SIG-M5 treated with dmso at 0.1 percent for 504 hours (cell line): Measurements from ENCODE around the gene ANKRD18B.
"Not testable (repeated sequence)": the region's sequence is repeated elsewhere in the genome, so short reads cannot be mapped to it uniquely, and the experiment has no call there.

Source experiments
- DNase-seq: peaks from one replicate; lab custom pipeline; 2025; ENCODE audit not compliant: unreplicated experiment; lab: John Stamatoyannopoulos, UW

The ANKRD18B gene

DNA sequence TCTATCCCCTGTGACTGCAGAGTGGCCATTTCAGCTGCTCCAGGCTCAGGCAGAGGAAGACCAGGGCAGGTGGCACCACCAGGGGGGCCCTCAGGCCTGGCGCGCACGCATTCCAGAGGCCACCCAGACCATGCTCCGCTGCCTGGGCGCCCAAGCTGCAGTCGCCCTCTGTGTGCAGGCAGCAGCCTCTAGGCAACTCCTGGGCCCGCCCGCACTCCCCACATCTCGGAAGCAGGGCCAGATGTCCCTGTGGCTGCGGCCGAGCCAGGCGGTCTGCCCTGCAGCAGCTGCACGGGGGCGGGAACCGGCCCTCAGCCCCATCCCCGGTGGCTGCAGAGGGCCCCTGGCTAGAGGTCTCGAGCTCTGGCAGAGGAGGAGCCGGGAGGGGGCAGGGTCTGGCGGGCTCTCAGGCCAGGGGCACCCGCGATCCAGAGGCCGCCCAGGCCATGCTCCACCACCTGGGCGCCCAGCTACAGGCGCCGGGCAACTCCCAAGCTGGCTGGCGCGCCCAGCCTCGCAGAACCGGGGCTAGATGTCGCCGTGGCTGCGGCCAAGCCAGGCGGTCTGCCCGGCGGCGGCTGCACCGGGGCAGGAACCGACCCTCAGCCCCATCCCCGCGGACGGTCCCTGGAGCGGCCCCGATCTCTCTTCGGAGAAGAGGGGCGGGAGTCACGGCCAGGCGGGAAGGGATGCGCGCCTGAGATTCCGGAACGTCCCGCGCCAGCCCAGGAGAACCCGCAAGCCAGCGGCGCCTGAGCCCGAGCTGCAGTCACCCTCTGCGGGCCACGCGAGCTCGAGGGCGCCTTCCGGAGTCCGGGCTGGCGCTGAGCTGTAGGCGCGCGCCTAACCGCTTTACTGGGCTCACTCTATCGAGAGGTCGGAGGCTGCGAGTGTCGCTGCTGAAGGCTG, at the start of gene ANKRD18B:
ANKRD18B (plus strand) TSS at position 855 of the 909 bp plus-strand sequence. CDS start 239 bp downstream, outside the sequence.
- peak; percentile 64 for DNase-seq

DNA sequence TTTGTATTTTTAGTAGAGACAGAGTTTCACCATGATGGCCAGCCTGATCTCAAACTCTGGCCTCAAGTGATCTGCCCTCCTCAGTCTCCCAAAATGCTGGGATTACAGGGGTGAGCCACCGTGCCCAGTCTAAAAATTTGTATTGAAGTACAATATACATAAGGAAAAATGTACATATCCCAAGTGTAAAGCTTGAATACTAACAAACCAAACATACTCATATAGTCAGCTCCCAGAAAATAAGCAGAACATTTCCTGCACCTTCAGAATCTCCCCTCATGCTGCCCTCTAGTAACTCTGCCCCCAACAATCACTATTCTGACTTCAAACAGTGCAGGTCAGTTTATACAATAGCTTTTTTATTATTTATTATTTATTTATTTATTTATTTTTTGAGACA, 48.7 kb upstream of the ANKRD18B start:
- no peak for DNase-seq

DNA sequence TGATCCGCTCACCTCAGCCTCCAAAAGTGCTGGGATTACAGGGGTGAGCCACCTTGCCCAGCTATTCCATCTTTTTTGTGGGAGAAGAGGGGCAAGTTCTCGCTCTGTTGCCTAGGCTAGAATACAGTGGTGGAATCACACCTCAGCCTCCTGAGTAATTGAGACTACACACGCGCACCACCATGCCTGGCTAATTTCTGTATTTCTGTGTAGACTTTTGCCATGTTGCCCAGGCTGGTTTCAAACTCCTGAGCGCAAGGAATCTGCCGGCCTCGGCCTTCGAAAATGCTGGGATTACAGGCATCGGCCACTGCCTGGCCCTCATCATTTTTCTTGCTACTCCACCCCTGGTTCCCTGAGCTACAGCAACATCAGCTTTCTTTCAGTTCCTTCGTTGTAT, 47.5 kb upstream of the ANKRD18B start:
- DNase-seq: no peak

DNA sequence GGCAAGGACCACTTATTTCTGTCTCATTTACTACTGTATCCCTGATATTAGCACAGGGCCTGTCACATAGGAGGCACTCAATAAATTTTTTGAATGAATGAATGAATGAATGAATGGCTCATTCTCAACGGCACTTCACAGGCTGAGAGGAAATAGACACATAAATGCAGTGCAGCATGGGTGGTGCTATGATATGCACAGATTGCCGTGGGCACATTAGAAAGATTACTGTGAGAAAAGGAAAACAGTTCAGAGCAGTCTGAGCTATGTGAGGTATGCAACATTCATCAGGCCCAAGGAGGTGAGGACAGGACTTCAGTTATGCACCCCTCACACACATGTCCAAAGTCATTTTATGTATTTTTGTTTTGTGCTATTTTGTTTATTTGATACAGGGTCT, 43.9 kb upstream of the ANKRD18B start:
- no peak for DNase-seq

DNA sequence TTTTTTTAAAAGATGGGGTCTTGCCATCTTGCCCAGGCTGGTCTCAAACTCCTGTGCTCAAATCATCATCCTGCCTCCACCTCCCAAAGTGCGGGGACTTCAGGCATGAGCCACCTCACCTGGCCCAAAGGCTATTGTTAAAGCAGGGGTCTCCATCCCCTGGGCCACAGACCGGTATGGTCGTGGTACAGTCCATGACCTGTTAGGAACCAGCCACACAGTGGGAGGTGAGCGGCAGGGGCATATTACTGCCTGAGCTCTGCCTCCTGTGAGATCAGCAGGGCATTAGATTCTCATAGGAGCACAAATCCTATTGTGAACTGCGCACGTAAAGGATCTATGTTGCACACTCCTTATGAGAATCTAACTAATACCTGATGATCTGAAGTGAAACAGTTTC, 43.1 kb upstream of the ANKRD18B start:
- no peak for DNase-seq

DNA sequence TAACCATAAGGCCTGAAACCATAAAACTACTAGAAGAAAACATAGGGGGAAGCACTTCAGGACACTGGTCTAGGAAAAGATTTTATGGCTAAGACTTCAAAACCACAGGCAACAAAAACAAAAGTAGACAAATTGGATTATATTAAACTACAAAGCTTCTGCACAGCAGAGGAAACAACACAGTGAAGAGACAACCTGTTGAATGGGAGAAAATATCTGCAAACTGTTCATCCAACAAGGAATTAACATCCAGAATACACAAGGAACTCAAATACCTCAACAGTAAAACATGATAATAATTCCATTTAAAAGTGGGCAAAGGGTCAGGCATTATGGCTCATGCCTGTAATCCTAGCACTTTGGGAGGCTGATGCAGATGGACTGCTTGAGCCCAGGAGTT, 38.7 kb upstream of the ANKRD18B start:
- not testable (repeated sequence) for DNase-seq

DNA sequence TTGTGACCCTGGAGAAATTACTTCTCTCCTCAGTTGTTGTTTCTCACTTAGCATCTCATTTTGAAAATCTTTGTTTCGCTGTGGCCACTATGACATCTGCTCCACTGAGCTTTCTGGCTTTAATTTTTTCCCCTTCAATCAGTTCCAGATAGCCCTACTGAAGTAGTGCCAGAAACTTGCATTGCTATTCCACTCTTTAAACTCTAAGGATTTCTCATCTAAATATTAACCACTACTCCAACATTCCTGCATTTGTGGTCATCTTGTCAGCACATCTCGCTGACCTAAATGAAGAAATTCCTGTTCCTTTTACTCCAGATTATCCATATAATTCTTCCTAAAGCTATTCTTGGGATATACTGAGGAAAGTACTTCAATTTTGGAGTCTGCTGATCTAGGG, 35.0 kb upstream of the ANKRD18B start:
- DNase-seq: no peak

DNA sequence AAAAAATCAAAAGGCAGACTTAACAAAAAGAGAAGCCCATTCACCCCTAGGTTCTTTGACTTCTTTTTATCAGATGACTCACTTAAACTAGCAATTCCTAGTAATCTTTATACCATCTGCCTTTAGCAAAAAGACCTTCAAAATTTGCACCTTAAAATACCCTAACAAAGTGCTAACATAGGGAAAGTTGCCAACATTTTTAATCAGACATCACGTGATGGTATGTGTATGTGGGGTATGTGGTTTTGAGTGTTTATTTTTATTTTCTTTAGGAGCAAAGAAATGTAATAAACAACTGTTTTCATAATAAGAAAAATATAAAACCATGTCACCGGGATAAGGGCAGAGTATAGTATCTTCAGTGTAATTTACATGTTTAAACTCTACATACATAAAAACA, 30.2 kb upstream of the ANKRD18B start:
- DNase-seq: not testable (repeated sequence)

DNA sequence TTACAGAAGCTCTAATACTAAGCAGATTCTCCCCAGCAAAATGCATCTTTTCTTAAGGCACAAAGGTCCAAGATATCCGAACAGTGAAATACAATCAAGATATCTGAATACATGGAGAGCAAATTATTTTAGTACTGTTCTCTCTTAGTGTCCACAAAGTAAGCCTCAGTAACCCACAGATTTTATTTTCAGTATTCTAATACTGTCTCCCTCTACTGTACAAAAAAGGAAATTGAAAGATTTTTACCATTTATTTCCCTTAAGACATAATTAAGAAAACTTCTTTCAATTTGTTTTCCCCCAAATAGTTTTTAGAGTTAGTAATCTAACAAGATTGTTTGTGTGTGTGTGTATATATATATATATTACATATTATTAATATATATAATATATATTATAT, 25.7 kb upstream of the ANKRD18B start:
- peak; percentile 47 for DNase-seq

DNA sequence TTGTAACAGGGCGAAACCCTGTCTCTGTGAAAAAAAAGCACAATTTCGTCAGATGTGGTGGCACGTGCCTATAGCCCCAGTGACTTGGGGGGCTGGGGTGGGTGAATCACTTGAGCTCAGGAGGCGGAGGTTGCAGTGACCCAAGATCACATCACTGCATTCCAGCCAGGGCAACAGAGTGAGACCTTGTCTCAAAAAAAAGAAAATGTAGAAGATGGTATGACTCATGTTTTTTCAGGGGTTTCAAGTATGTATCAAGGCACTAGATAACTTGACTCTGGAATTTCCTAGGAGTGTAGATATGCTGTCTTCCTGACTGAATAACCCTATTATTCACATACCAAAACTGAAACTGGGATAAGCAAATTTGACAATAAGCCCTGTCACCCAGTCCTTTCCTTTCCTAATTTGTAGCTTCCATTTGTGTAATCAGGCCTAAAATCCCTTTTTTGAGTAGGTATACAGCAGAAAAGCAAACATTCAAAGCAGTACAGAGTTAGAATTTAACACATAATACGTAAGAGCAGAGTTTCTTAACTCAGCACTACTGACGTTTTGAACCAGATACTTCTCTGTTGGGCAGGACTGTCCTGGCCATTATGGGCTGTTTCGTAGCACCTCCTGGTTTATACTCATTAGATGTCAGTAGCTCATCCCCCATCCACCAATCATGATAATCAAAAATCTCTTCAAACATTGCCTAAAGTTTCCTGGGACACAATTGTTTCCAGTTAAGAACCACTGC, 17.3 kb upstream of the ANKRD18B start:
- no peak for DNase-seq

DNA sequence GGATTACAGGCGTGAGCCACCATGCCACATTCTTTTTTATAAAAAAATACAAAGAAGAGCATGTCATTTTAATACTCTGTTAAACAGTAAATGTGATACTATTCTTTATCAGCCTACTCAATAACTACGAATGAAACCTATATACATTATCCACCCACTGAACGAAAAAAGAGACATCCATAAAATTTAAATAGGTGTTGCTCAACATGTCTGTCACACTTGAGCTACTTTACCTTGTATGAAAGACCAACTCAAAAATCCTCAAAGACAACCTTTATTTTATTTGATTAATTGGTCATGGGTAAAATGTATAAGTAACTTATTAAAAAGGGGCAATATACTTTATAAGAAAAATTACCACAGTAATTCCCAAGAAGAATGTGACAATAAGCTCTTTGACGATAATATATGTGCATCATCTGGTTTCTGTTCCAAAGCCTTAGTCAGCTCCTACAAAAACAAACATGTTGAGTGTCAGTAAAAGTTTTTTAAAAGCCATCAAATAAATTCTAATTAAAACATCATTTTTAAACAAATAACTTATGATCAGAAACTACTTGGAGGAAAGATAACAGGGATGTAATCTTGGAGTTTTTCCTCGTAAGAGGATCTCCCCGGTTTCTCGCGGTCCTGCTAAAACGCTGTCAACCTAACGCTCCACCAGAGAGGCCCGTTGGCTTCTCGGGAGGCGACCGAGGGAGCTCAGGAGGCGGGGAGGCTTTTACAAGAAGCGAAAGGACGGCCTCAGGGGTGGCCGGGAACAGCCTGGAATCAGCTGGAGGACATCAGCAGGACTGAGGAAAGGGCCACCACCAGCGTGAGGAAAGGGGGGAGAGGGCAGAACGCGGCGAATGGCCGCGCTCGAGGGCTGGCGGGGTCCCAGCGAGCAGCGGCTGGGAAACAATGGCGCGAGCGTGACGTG, 13.5 kb upstream of the ANKRD18B start:
- DNase-seq: peak; percentile 39

DNA sequence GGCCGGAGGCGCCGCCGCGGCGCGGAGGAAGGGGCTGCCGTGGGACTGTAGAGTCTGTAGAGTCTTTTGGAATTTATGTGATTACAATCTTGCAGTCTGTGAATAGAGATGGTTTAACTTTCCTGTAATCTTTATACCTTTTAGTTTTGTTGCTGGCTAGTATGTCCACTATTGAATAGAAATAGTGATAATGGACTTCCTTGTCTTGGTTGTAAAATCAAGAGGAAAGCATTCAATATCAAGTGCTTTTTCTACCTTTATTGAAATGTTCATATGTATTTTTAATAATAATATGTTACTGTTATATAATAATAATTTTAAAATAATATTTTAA, 12.9 kb upstream of the ANKRD18B start:
- not testable (repeated sequence) for DNase-seq

DNA sequence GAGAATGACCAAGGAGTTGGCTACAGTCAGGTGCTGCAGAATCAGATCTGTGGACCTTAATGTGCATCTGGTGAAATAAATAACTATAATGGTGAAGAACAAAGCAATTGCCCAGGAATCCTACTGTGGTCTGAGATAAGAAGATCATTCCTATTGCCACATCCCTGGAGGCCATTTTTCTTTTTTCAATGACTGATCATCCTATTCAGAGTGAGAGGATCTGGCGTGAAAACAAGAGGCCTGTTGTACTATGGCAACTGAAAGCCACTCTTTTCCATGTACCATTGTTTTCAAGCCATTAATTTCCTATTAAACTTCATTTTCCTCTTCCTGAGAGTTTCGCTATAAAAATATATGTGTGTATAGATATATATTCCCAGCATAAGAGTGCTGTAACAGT, 11.5 kb upstream of the ANKRD18B start:
- not testable (repeated sequence) for DNase-seq

DNA sequence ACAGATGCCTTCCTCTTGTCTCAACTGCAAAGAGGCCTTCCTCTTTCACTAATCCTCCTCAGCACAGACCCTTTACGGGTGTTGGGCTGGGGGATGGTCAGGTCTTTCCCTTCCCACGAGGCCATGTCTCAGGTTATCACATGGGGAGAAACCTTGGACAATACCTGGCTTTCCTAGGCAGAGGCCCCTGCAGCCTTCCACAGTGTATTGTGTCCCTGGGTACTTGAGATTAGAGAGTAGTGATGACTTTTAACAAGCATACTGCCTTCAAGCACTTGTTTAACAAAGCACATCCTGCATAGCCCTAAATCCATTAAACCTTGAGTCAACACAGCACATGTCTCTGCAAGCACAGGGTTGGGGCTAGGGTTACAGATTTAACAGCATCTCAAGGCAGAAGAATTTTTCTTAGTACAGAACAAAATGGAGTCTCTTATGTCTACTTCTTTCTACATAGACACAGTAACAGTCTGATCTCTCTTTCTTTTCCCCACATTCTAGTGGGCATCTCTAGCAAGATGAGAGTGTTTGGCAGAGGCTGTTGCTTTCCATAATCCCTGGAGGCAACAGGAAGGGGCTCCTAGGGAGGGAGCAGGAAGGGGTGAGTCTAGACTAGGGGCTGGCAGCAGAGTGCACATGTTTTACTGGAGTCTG, 8.6 kb upstream of the ANKRD18B start:
- not testable (repeated sequence) for DNase-seq

DNA sequence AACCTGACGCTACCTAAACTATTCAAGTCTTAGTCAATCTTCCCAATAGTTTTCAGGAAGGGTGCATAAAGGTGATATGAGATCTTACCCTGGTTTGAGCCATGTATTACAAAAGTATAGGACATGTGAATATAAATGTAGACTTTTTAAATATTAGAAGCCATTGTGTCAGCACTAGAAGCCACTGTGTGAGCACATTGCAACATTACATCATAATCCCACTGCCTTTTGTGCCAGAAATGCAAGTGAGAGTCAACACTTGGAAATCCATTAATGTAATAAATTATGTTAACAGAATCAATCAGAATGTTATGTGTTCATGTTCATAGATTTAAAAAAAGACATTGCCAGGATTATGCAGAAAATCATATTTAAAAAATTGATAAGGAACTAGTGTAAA, 7.7 kb upstream of the ANKRD18B start:
- DNase-seq: not testable (repeated sequence)

DNA sequence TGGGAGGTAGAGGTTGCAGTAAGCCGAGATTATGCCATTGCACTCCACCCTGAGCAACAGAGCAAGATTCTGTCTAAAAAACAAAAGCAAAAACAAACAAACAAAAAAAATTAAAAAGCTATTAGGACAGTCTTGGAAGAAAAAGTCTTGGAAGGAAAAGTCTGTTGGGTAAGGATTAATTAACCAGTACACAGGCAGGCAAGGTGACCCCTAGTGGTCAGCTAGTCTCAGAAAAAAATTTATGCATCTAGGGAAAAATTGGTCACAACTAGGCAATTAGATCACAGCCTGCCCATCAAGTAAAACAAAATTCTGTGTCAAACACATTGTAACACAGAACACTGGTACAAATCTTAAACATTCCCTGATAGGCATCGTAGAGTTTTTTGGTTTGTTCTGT, 6.7 kb upstream of the ANKRD18B start:
- peak; percentile 37 for DNase-seq

DNA sequence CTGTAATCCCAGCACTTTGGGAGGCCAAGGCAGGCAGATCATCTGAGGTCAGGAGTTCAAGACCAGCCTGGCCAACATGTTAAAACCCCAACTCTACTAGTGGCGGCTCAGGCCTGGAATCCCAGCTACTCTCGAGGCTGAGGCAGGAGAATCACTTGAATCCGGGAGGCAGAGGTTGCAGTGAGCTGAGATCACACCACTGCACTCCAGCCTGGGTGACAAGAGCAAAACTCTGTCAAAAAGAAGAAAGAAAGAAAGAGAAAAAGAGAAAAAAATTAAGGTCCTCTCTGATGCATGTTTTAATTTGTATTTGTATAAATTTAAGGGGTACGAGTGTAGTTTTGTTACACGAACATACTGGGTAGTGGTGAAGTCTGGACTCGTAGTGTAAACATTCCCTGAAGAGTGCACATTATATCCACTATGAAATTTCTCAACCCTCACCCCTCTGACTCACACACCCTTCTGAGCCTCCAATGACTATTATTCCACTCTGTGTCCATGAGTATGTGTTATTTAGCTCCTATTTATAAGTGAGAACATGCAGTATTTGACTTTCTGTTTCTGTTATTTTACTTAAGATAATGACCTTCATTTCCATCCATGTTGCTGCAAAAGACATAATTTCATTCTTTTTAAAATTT, 6.0 kb upstream of the ANKRD18B start:
- peak; percentile 31 for DNase-seq

DNA sequence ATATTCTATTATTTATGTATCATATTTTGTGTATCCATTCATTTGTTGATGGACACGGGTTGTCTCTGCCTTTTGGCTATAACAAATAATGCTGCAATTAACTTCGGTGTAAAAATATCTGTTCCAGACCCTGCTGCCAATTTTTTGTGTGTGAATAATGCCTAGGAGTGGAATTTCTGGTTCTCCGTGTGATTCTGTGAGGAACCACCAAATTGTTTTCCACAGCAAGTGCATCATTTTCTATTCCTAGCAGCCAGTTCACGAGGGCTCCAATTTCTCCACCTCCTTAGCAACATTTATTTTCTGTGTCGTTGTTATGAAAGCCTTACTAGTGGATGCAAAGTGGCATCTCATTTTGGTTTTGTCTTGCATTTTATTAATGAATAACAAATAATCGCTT, 2.2 kb upstream of the ANKRD18B start:
- DNase-seq: not testable (repeated sequence)

DNA sequence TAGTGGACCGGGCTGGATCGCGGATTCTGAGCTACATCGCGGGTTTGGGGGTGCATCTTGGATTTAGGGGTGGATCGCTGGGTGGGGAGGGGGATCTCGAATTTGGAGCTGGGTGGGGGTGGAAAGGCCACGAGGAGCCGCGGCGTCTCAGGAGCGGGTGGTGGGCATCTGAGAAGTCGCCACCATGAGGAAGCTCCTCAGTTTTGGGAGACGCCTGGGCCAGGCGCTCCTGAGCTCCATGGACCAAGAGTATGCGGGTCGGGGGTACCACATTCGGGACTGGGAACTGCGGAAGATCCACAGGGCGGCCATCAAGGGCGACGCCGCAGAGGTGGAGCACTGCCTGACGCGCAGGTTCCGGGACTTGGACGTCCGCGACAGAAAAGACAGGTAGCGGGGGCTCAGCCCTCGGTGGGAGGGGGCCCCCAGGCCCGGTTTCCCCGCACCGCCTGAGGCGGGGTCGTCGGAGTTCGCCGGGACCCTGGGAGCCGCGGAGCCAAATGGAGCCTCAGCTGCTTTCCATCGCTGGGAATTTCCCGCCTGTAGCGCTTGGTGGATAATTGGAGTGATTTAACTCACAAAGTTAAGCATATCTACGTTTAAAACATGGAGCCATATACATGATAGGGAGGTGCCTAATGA, 376 bp downstream of the ANKRD18B start:
- peak; percentile 44 for DNase-seq

DNA sequence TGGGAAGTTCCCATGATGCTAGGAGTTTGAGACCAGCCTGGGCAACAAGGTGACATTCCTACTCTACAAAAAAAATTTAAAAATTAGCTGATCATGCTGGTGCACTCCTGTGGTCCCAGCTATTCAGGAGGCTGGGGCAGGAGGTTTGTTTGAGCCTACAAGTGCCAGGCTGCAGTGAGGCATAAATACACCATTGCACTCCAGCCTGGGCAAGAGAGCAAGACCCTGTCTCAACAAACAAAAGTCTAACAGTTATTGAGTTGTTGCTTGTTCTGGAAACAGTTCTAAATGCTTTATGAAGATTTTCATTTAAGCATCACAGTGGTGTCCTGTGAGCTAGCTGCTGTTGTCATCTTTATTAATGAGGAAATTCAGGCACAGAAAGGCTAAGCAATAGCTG, 4.0 kb downstream of the ANKRD18B start:
- not testable (repeated sequence) for DNase-seq
